H1 (cell line): ENCODE measurements around the gene QPCT. TPM values are rescaled to one million over a fixed set of nuclear protein-coding genes. Genes with fewer than 3 reads are reported as not detected.

ENCODE experiments used
- CTCF ChIA-PET: fragments of 300-600 bp; sonication (Branson Sonifier 250); formaldehyde crosslinking; loops from one replicate; lab custom pipeline; 2021; ENCODE audit not compliant: partially characterized antibody; lab: Charles Lee
- POLR2A ChIA-PET: fragments of 300-600 bp; sonication (Branson Sonifier 250); formaldehyde crosslinking; loops from one replicate; lab custom pipeline; 2021; ENCODE audit warnings: inconsistent platforms; ENCODE audit not compliant: partially characterized antibody; lab: Charles Lee
- DNase-seq, 2 experiments: peaks; one replicate each; pipeline versions ENCODE4 v3.0.0 to v3.0.0-alpha.2; 2010 to 2022; ENCODE audit warnings: low spot score in 2 of 2, low read depth in 1 of 2, mixed read lengths in 1 of 2
- FAIRE-seq: peaks from 2 replicates; lab custom pipeline; 2011; peaks lifted over from hg19 to GRCh38; lab: Jason Lieb, UNC
- H2AFZ ChIP-seq: 2 replicates; pipeline ENCODE4 v1.8.1; 2012; ENCODE audit warnings: low read length, inconsistent platforms
- H2AK5ac ChIP-seq: 2 replicates; pipeline ENCODE4 v1.6.1; 2013; ENCODE audit warnings: low read depth, low read length
- H2BK120ac ChIP-seq: replicated peaks from 2 replicates; pipeline ENCODE3; 2013; ENCODE audit warnings: low read depth, low read length, inconsistent platforms
- H2BK12ac ChIP-seq: 2 replicates; pipeline ENCODE4 v1.6.1; 2013; ENCODE audit warnings: low read depth, low read length
- H2BK15ac ChIP-seq: 2 replicates; pipeline ENCODE4 v1.6.1; 2013; ENCODE audit warnings: low read length
- H2BK20ac ChIP-seq: 2 replicates; pipeline ENCODE4 v1.6.1; 2013; ENCODE audit warnings: low read length
- H2BK5ac ChIP-seq: 2 replicates; pipeline ENCODE4 v1.6.1; 2013; ENCODE audit warnings: low read depth, low read length
- H3K14ac ChIP-seq: 2 replicates; pipeline ENCODE4 v1.6.1; 2013; ENCODE audit warnings: inconsistent platforms; ENCODE audit not compliant: insufficient read length
- H3K18ac ChIP-seq: 2 replicates; pipeline ENCODE4 v1.6.1; 2013; ENCODE audit warnings: low read length; ENCODE audit errors: extremely low read depth
- H3K23ac ChIP-seq: 2 replicates; pipeline ENCODE4 v1.6.1; 2013; ENCODE audit warnings: inconsistent platforms; ENCODE audit not compliant: insufficient read length
- H3K23me2 ChIP-seq: 2 replicates; pipeline ENCODE4 v1.6.1; 2013; ENCODE audit warnings: low read depth, low read length
- H3K27ac ChIP-seq: 2 replicates; pipeline ENCODE4 v1.6.1; 2011; ENCODE audit warnings: low read depth, low read length, inconsistent platforms
- H3K27me3 ChIP-seq, 4 experiments: replicated peaks in 1 of 4; 1 replicate in 1 of 4; 2 replicates in 3 of 4; pipeline versions ENCODE4 v1.6.1 to v1.8.1; 2011 to 2013; ENCODE audit warnings: low read length in 3 of 4, mild to moderate bottlenecking in 3 of 4, inconsistent platforms in 2 of 4, mixed read lengths in 2 of 4, moderate library complexity in 1 of 4; ENCODE audit not compliant: control insufficient read depth in 3 of 4, insufficient read depth in 3 of 4; ENCODE audit errors: extremely low read depth in 1 of 4
- H3K36me3 ChIP-seq, 4 experiments: 2 replicates each; pipeline versions ENCODE4 v1.6.1 to v1.8.1; 2011 to 2013; ENCODE audit warnings: mild to moderate bottlenecking in 4 of 4, low read length in 3 of 4, moderate library complexity in 2 of 4, control low read depth in 1 of 4, inconsistent platforms in 1 of 4; ENCODE audit not compliant: insufficient read depth in 4 of 4, control insufficient read depth in 2 of 4
- H3K4ac ChIP-seq: replicated peaks from 2 replicates; pipeline ENCODE3; 2013; ENCODE audit warnings: low read length, low read depth, mixed read lengths, inconsistent platforms; ENCODE audit not compliant: insufficient read length
- H3K4me1 ChIP-seq, 4 experiments: replicated peaks in 1 of 4; 1 replicate in 1 of 4; 2 replicates in 3 of 4; pipeline versions ENCODE4 v1.6.1 to v1.8.1; 2011 to 2013; ENCODE audit warnings: low read length in 3 of 4, inconsistent platforms in 2 of 4, mixed read lengths in 1 of 4; ENCODE audit not compliant: insufficient read depth in 4 of 4, control insufficient read depth in 3 of 4
- H3K4me2 ChIP-seq, 2 experiments: 2 replicates each; pipeline versions ENCODE4 v1.6.1 to v1.8.1; 2011 to 2013; ENCODE audit warnings: low read depth in 2 of 2, low read length in 2 of 2, control low read depth in 1 of 2, inconsistent platforms in 1 of 2, mild to moderate bottlenecking in 1 of 2; ENCODE audit not compliant: insufficient read depth in 1 of 2
- H3K4me3 ChIP-seq, 4 experiments: fragments of 200-600, 300-600 bp in 1 of 4; sonication (generic), shearing (Covaris generic), sonication (Bioruptor Twin) in 1 of 4; 2 replicates each; pipeline versions ENCODE4 v1.5.1 to v1.8.1; 2011 to 2016; ENCODE audit warnings: low read length in 4 of 4, low read depth in 3 of 4, control low read depth in 2 of 4, inconsistent platforms in 2 of 4, mild to moderate bottlenecking in 2 of 4, mixed read lengths in 1 of 4, moderate library complexity in 1 of 4; ENCODE audit not compliant: insufficient read depth in 2 of 4; ENCODE audit errors: extremely low read depth in 1 of 4
- H3K56ac ChIP-seq: replicated peaks from 2 replicates; pipeline ENCODE3; 2013; ENCODE audit warnings: low read depth, mild to moderate bottlenecking, mixed read lengths, low read length, inconsistent platforms; ENCODE audit not compliant: insufficient read length
- H3K79me1 ChIP-seq: 2 replicates; pipeline ENCODE4 v1.6.1; 2013; ENCODE audit warnings: low read depth, low read length, control low read depth
- H3K79me2 ChIP-seq, 2 experiments: 2 replicates each; pipeline versions ENCODE4 v1.6.1 to v1.8.1; 2012 to 2013; ENCODE audit warnings: low read length in 2 of 2, mild to moderate bottlenecking in 2 of 2, inconsistent platforms in 1 of 2; ENCODE audit not compliant: insufficient read depth in 2 of 2, control insufficient read depth in 1 of 2
- H3K9ac ChIP-seq, 4 experiments: replicated peaks in 1 of 4; 1 replicate in 1 of 4; 2 replicates in 3 of 4; pipeline versions ENCODE4 v1.6.1 to v1.8.1; 2011 to 2013; ENCODE audit warnings: low read depth in 3 of 4, low read length in 3 of 4, control low read depth in 2 of 4, mild to moderate bottlenecking in 2 of 4, moderate library complexity in 2 of 4, inconsistent platforms in 1 of 4; ENCODE audit errors: extremely low read depth in 1 of 4
- H3K9me3 ChIP-seq, 2 experiments: 2 replicates each; pipeline versions ENCODE4 v1.6.1 to v1.8.1; 2012 to 2013; ENCODE audit warnings: mild to moderate bottlenecking in 2 of 2, moderate library complexity in 2 of 2, control low read depth in 1 of 2, inconsistent platforms in 1 of 2, low read depth in 1 of 2, low read length in 1 of 2, mixed read lengths in 1 of 2; ENCODE audit not compliant: insufficient read depth in 2 of 2
- H4K20me1 ChIP-seq, 2 experiments: replicated peaks in 1 of 2; 2 replicates each; pipeline versions ENCODE3 to v1.8.1; 2011 to 2013; ENCODE audit warnings: inconsistent platforms in 2 of 2, low read length in 2 of 2, mild to moderate bottlenecking in 1 of 2; ENCODE audit not compliant: insufficient read depth in 2 of 2, control insufficient read depth in 1 of 2
- H4K5ac ChIP-seq: 2 replicates; pipeline ENCODE4 v1.6.1; 2013; ENCODE audit warnings: low read length, low read depth, mixed read lengths, inconsistent platforms; ENCODE audit not compliant: insufficient read length
- H4K8ac ChIP-seq: 2 replicates; pipeline ENCODE4 v1.8.0; 2013; ENCODE audit warnings: mild to moderate bottlenecking, moderate library complexity, low read length, inconsistent platforms; ENCODE audit not compliant: insufficient read depth; ENCODE audit errors: extremely low read depth
- H4K91ac ChIP-seq: replicated peaks from 2 replicates; pipeline ENCODE3; 2013; ENCODE audit warnings: low read length, mixed read lengths, inconsistent platforms; ENCODE audit not compliant: insufficient read length
- CTBP2 ChIP-seq: IDR thresholded peaks from 2 replicates; pipeline ENCODE4 v1.7.0; 2011; ENCODE audit warnings: borderline replicate concordance, mild to moderate bottlenecking, moderate library complexity, mixed read lengths, low read length; ENCODE audit not compliant: insufficient read depth, insufficient read length
- JUND ChIP-seq: IDR thresholded peaks from 2 replicates; pipeline ENCODE4 v1.6.1; 2011; ENCODE audit warnings: mild to moderate bottlenecking, improper control_type of control experiment, low read length
- NRF1 ChIP-seq: IDR thresholded peaks from 2 replicates; pipeline ENCODE4 v1.6.1; 2011; ENCODE audit warnings: mild to moderate bottlenecking, low read depth, low read length, improper control_type of control experiment
- SAP30 ChIP-seq: fragments of 300-600 bp; sonication (generic); IDR thresholded peaks from 2 replicates; pipeline ENCODE4 v1.7.1; 2012; ENCODE audit warnings: low read length, moderate library complexity, mild to moderate bottlenecking, inconsistent platforms; ENCODE audit not compliant: insufficient read depth, insufficient replicate concordance
- SIRT6 ChIP-seq: IDR thresholded peaks from one replicate; pipeline ENCODE4 v1.7.1; 2012; ENCODE audit warnings: low read length, inconsistent platforms
- SUZ12 ChIP-seq: fragments of 200-600 bp; sonication (generic); IDR thresholded peaks from 2 replicates; pipeline ENCODE4 v1.6.1; 2012; ENCODE audit warnings: mild to moderate bottlenecking, inconsistent platforms, low read length, moderate library complexity, mixed read lengths
- WGBS, 2 experiments: shearing (Covaris generic) in 1 of 2; methylation state at CpG; one replicate each; pipeline versions ENCODE4 v1.1.6 to v1.1.7; 2013 to 2015; ENCODE audit warnings: low lambda C conversion rate in 2 of 2, mixed read lengths in 2 of 2, inconsistent platforms in 1 of 2, low coverage in 1 of 2, missing lambda C conversion rate in 1 of 2; ENCODE audit not compliant: insufficient replicate concordance in 2 of 2, insufficient coverage in 1 of 2, insufficient read length in 1 of 2; ENCODE audit errors: extremely low coverage in 1 of 2, missing lambda C conversion rate in 1 of 2; 5-methylcytosine and 5-hydroxymethylcytosine counted together
- polyA plus RNA-seq, 7 experiments: library from polyadenylated mRNA; depleted of rRNA in 3 of 7; stranded (reverse) in 5 of 7; unstranded in 2 of 7; fragments of >200 nt in 5 of 7; fragments of 200-250 nt in 2 of 7; gene quantifications; 1 replicate in 5 of 7; 2 replicates in 1 of 7; 4 replicates in 1 of 7; pipeline versions ENCODE4 v1.2.1 to v1.2.3, GENCODE V29; 2011 to 2013; ENCODE audit warnings: missing spikeins in 2 of 7, mixed read lengths in 2 of 7
- total RNA-seq: library from RNA; stranded (reverse); fragmentation: NEBNext Ultra II Directional; extraction: Animal tissue kit (Norgen Biotek cat#: 25700); gene quantifications from 2 replicates; pipeline ENCODE4 v1.2.1, GENCODE V29; 2021
- TF ChIP-seq, protein P1 (sequence below): IDR thresholded peaks from 2 replicates; pipeline ENCODE4 v1.6.1; 2011; ENCODE audit warnings: low read depth, mild to moderate bottlenecking, low read length; ENCODE audit not compliant: insufficient read depth

The QPCT gene
- total and polyA plus RNA-seq, 2 of the 8 experiments (the other 6 are each of a cell fraction or from before 2014, with no cell fraction given), result 4.0 to 4.3 TPM

DNA sequence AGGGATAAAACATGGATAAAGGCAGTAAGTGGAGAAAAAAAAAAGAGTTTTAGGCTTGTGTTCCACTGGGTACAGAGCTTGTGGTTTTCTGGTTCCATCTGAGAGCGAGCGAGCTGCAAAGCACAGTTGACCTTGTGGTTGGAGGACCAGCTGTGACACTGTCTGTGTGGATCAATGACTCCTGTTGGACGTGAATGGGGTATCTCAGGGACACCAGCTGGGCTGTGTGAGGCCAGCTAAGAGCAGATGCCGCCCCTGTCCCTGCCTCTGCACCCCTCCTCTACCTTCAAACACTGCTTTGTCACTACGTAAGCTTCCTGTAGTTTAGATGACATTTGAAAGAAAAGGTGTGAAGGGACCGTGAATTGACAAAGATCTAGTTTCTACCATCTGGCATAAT, 67.8 kb downstream of the QPCT start:
- Histone ChIP-seq H3K36me3 (no peaks in the 10 kb centered on the region), H3K27ac (no peak overlapping the region), H2BK20ac (no peak overlapping the region), H4K5ac (no peak overlapping the region), H4K8ac (no peak overlapping the region; the same call in 1 of the 2 replicates), H2BK5ac (no peak overlapping the region), H3K27me3 (no peaks in the 10 kb centered on the region), H3K4ac (no peak overlapping the region), H3K79me1 (no peaks in the 10 kb centered on the region), H3K79me2 (no peaks in the 10 kb centered on the region), H3K18ac (no peak overlapping the region), H2BK120ac (no peak overlapping the region), H3K4me1 (no peaks in the 10 kb centered on the region), H3K4me3 (no peak overlapping the region), H4K91ac (no peak overlapping the region), H3K9ac (no peak overlapping the region), H2BK15ac (no peak overlapping the region), H3K56ac (no peak overlapping the region), H4K20me1 (no peaks in the 10 kb centered on the region), H3K23me2 (no peaks in the 10 kb centered on the region), H2AK5ac (no peak overlapping the region), H3K9me3 (no peaks in the 10 kb centered on the region), H2AFZ (0 out of 2 replicates have a peak overlapping the region, but pooled peaks have one; percentile 8), H3K14ac (no peak overlapping the region), H2BK12ac (no peak overlapping the region), H3K23ac (no peak overlapping the region), H3K4me2 (no peak overlapping the region)
- 88% methylated on average over 6 of the region's 6 CpGs; no CpG with 5 or more reads in 1 of the 2 experiments for WGBS, 2 experiments
- CTCF ChIA-PET, result interaction anchor here (0.6 to 8.5 kb wide), 14 partner anchors 10 to 1490 kb away, joined by 3 to 132 read pairs (median 4); no protein-coding TSS in a partner anchor
- POLR2A ChIA-PET, result no interaction called here
- no peak for DNase-seq
- no peak for FAIRE-seq
- no peak for TF ChIP-seq JUND
- no peak for TF ChIP-seq NRF1
- no peak for TF ChIP-seq CTBP2
- no peak for TF ChIP-seq SUZ12
- TF ChIP-seq, protein P1, sequence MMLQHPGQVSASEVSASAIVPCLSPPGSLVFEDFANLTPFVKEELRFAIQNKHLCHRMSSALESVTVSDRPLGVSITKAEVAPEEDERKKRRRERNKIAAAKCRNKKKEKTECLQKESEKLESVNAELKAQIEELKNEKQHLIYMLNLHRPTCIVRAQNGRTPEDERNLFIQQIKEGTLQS, result no peak
- no peak for TF ChIP-seq SIRT6
- no peak for TF ChIP-seq SAP30
